NCI-H524 treated with DMSO at 0.1 percent for 48 hours (cell line): ENCODE measurements around the gene DCTN1.
"Not testable (repeated sequence)": the region's sequence is repeated elsewhere in the genome, so short reads cannot be mapped to it uniquely, and the experiment has no call there.

Experiments
- DNase-seq: peaks from one replicate; lab custom pipeline; 2025; lab: John Stamatoyannopoulos, UW

The DCTN1 gene

GRCh38 chr2:74379851-74380789, at the start of gene DCTN1:
Gene DCTN1 (minus strand): TSS chr2:74380311. CDS start chr2:74380037, 274 bp downstream.
- no peak for DNase-seq

GRCh38 chr2:74428675-74429074, 48.6 kb upstream of the DCTN1 start:
- no peak for DNase-seq

- no peak for DNase-seq
Measured at GRCh38 chr2:74427551-74427950, 47.4 kb upstream of the DCTN1 start.

GRCh38 chr2:74426181-74426758, 46.2 kb upstream of the DCTN1 start:
- no peak for DNase-seq

- no peak for DNase-seq
Measured at GRCh38 chr2:74425523-74425922, 45.4 kb upstream of the DCTN1 start.

GRCh38 chr2:74424995-74425406, 44.9 kb upstream of the DCTN1 start:
- DNase-seq = no peak

GRCh38 chr2:74424139-74424992, 44.3 kb upstream of the DCTN1 start:
- no peak for DNase-seq

- DNase-seq = no peak
Measured at GRCh38 chr2:74423231-74424095, 43.4 kb upstream of the DCTN1 start.

- DNase-seq = peak; percentile 36
Measured at GRCh38 chr2:74421221-74421870, 41.2 kb upstream of the DCTN1 start, which contains the start of the genes C2orf81 and WDR54. Gene C2orf81 (minus strand): TSS chr2:74421619. CDS start chr2:74421560, 59 bp downstream. Gene WDR54 (plus strand): TSS chr2:74421730. CDS start chr2:74422154, 424 bp downstream.

GRCh38 chr2:74420443-74421103, 40.5 kb upstream of the DCTN1 start:
- DNase-seq = not testable (repeated sequence)

GRCh38 chr2:74420006-74420405, 39.9 kb upstream of the DCTN1 start:
- no peak for DNase-seq

- DNase-seq = no peak
Measured at GRCh38 chr2:74419345-74419744, 39.2 kb upstream of the DCTN1 start.

GRCh38 chr2:74418312-74418711, 38.2 kb upstream of the DCTN1 start:
- DNase-seq = no peak

- DNase-seq = no peak
Measured at GRCh38 chr2:74417763-74418162, 37.7 kb upstream of the DCTN1 start.

GRCh38 chr2:74417197-74417596, 37.1 kb upstream of the DCTN1 start:
- DNase-seq = no peak

GRCh38 chr2:74416778-74417177, 36.7 kb upstream of the DCTN1 start:
- DNase-seq = no peak

- DNase-seq = no peak
Measured at GRCh38 chr2:74415762-74416395, 35.8 kb upstream of the DCTN1 start.

- DNase-seq = no peak
Measured at GRCh38 chr2:74414881-74415761, 35.0 kb upstream of the DCTN1 start.

GRCh38 chr2:74414441-74414840, 34.3 kb upstream of the DCTN1 start:
- no peak for DNase-seq
